MCF 10A (cell line): ENCODE measurements around the gene ZNF467. TPM values are rescaled to one million over a fixed set of nuclear protein-coding genes. Genes with fewer than 3 reads are reported as not detected.

Experiments used
- BruUV-seq: library from RNA; stranded (reverse); fragments of 400-500 nt; replicated peaks from 2 replicates; lab custom pipeline; 2021; lab: Mats Ljungman, UMichigan
- CTCF ChIA-PET: fragments of 300-600 bp; sonication (Branson Sonifier 250); formaldehyde crosslinking; extraction: SDS; loops from one replicate; lab custom pipeline; 2021; ENCODE audit warnings: antibody characterized with exemption, inconsistent platforms; lab: Yijun Ruan, JAX
- POLR2A ChIA-PET: fragments of 300-600, 350-650 bp; sonication (Branson Sonifier 250); formaldehyde crosslinking; extraction: SDS; loops from one replicate; lab custom pipeline; 2020; ENCODE audit warnings: antibody characterized with exemption, inconsistent platforms; lab: Yijun Ruan, JAX
- DNase-seq: peaks from one replicate; pipeline ENCODE4 v3.0.0-alpha.2; 2018; ENCODE audit not compliant: unreplicated experiment
- H3K27ac Mint-ChIP-seq: one replicate; pipeline ENCODE4 v1.8.0; 2022; ENCODE audit warnings: mild to moderate bottlenecking, low read depth, mixed read lengths; ENCODE audit not compliant: unreplicated experiment
- H3K27me3 Mint-ChIP-seq: one replicate; pipeline ENCODE4 v1.8.0; 2022; ENCODE audit warnings: mixed read lengths; ENCODE audit not compliant: insufficient read depth, unreplicated experiment
- H3K36me3 Mint-ChIP-seq: one replicate; pipeline ENCODE4 v1.8.0; 2022; ENCODE audit warnings: mild to moderate bottlenecking, moderate library complexity, mixed read lengths; ENCODE audit not compliant: insufficient read depth, unreplicated experiment
- H3K4me1 Mint-ChIP-seq: one replicate; pipeline ENCODE4 v1.8.0; 2022; ENCODE audit warnings: mixed read lengths; ENCODE audit not compliant: insufficient read depth, unreplicated experiment
- H3K4me3 Mint-ChIP-seq: one replicate; pipeline ENCODE4 v1.8.0; 2022; ENCODE audit warnings: mild to moderate bottlenecking, moderate library complexity, mixed read lengths; ENCODE audit not compliant: unreplicated experiment
- H3K9me3 Mint-ChIP-seq: one replicate; pipeline ENCODE4 v1.8.0; 2022; ENCODE audit warnings: mixed read lengths; ENCODE audit not compliant: unreplicated experiment
- CTCF ChIP-seq: fragments of 200-600 bp; IDR thresholded peaks from one replicate; pipeline ENCODE4 v1.8.0; 2022; ENCODE audit warnings: antibody characterized with exemption, mild to moderate bottlenecking; ENCODE audit not compliant: unreplicated experiment
- intact Hi-C: fragments of 100-400 bp; cut with micrococcal nuclease; formaldehyde crosslinking; loops from 2 replicates; pipeline ENCODE4 v1.14.1; 2022
- total RNA-seq: library from RNA; stranded (reverse); gene quantifications from 2 replicates; pipeline ENCODE4 v1.2.3, GENCODE V29; 2022

Gene ZNF467
- total RNA-seq, 1 experiment from 2014 or later: 3.7 TPM

- ChIA-PET POLR2A (interaction anchor here (0.6 to 2.5 kb wide), 6 partner anchors 8 to 589 kb away, joined by 3 to 6 read pairs (median 4); no protein-coding TSS in a partner anchor), CTCF (interaction anchor here (1.0 to 1.6 kb wide), 6 partner anchors 12 to 406 kb away, joined by 3 to 7 read pairs (median 4); no protein-coding TSS in a partner anchor)
- TF ChIP-seq CTCF: no peak
- BruUV-seq: TSS peak; percentile 29
- Mint-ChIP-seq H3K27me3 (no peaks in the 10 kb centered on the region), H3K27ac (peak overlapping the region; percentile 89), H3K4me3 (peak overlapping the region; percentile 93), H3K36me3 (peaks cover 6% of the 10 kb centered on the region), H3K4me1 (peaks cover 24% of the 10 kb centered on the region), H3K9me3 (peaks cover 5% of the 10 kb centered on the region)
- peak; percentile 26 for DNase-seq
- intact Hi-C loops: no loop called here
Measured at GRCh38 chr7:149716007-149716931, 57.1 kb downstream of the ZNF467 start.

- H3K4me3 Mint-ChIP-seq: peak overlapping the region; percentile 93
- H3K27ac Mint-ChIP-seq: peak overlapping the region; percentile 89
- H3K36me3 Mint-ChIP-seq: peaks cover 2% of the 10 kb centered on the region
- TF ChIP-seq CTCF: no peak
- ChIA-PET POLR2A (interaction anchor here (1.6 to 2.5 kb wide), 2 partner anchors 9 to 91 kb away, joined by 4 to 6 read pairs; no protein-coding TSS in a partner anchor), CTCF (interaction anchor here (1.0 to 1.6 kb wide), 5 partner anchors 11 to 405 kb away, joined by 3 to 7 read pairs (median 5); no protein-coding TSS in a partner anchor)
- peaks cover 12% of the 10 kb centered on the region for H3K9me3 Mint-ChIP-seq
- no peak for DNase-seq
- intact Hi-C loops: no loop called here
- H3K27me3 Mint-ChIP-seq: no peaks in the 10 kb centered on the region
- BruUV-seq: no TSS peak
- peaks cover 24% of the 10 kb centered on the region for H3K4me1 Mint-ChIP-seq
Measured at GRCh38 chr7:149715476-149715875, 57.9 kb downstream of the ZNF467 start.

- intact Hi-C loops: no loop called here
- no peaks in the 10 kb centered on the region for H3K36me3 Mint-ChIP-seq
- no peaks in the 10 kb centered on the region for H3K27me3 Mint-ChIP-seq
- no peak for DNase-seq
- BruUV-seq: no TSS peak
- H3K4me1 Mint-ChIP-seq: peaks cover 24% of the 10 kb centered on the region
- H3K4me3 Mint-ChIP-seq: peak overlapping the region; percentile 93
- no peak for TF ChIP-seq CTCF
- ChIA-PET CTCF (interaction anchor here (1.3 to 1.4 kb wide), 2 partner anchors 27 to 405 kb away, joined by 3 to 6 read pairs; no protein-coding TSS in a partner anchor), POLR2A (interaction anchor here (1.6 to 2.5 kb wide), 2 partner anchors 10 to 90 kb away, joined by 4 to 6 read pairs; no protein-coding TSS in a partner anchor)
- H3K27ac Mint-ChIP-seq: peak overlapping the region; percentile 89
- H3K9me3 Mint-ChIP-seq: peaks cover 12% of the 10 kb centered on the region
Measured at GRCh38 chr7:149714910-149715471, 58.4 kb downstream of the ZNF467 start.

Other genes with a start within 250 kb of the ZNF467 start
- gene ZNF862, start 64.8 kb upstream of the ZNF467 start, total RNA-seq: 17.4 and 22.2 TPM in 2 replicates
- 8.6 and 8.9 TPM in 2 replicates for gene ATP6V0E2, start 100.4 kb upstream of the ZNF467 start, total RNA-seq